Breast epithelium (tissue), 4 donors: Measurements from ENCODE around the gene GABARAPL2. TPM values are rescaled to one million over a fixed set of nuclear protein-coding genes. Genes with fewer than 3 reads are reported as not detected.
"Not testable (repeated sequence)": the region's sequence is repeated elsewhere in the genome, so short reads cannot be mapped to it uniquely, and the experiment has no call there.

ENCODE experiments used
- DNase-seq, 2 donors: peaks; one replicate each; pipeline ENCODE4 v3.0.0-alpha.2; 2019; ENCODE audit warnings: low spot score in 2 of 2
- H3K27ac ChIP-seq, 2 donors: fragments of 200-600 bp; sonication (generic) in 1 of 2; one replicate each; pipeline ENCODE4 v1.5.1; 2016 to 2019; ENCODE audit warnings: mild to moderate bottlenecking in 1 of 2
- H3K27me3 ChIP-seq, 2 donors: fragments of 200-600 bp; sonication (generic) in 1 of 2; one replicate each; pipeline versions ENCODE4 v1.5.1 to v1.6.0; 2017 to 2019; ENCODE audit warnings: control low read depth in 1 of 2, mild to moderate bottlenecking in 1 of 2
- H3K36me3 ChIP-seq: fragments of 200-600 bp; one replicate; pipeline ENCODE4 v1.5.1; 2019
- H3K4me1 ChIP-seq, 2 donors: fragments of 200-600 bp; sonication (generic); one replicate each; pipeline ENCODE4 v1.5.1; 2016 to 2019; ENCODE audit warnings: control low read depth in 1 of 2
- H3K4me3 ChIP-seq, 3 donors: fragments of 200-600 bp; sonication (generic); 1 replicate in 2 of 3; 2 replicates in 1 of 3; pipeline ENCODE4 v1.5.1; 2016 to 2019; ENCODE audit warnings: mild to moderate bottlenecking in 3 of 3, moderate library complexity in 2 of 3
- H3K9me3 ChIP-seq, 2 donors: fragments of 200-600 bp; sonication (generic) in 1 of 2; one replicate each; pipeline ENCODE4 v1.5.1; 2016 to 2019; ENCODE audit warnings: control low read depth in 1 of 2
- CTCF ChIP-seq, 3 donors: fragments of 450-650 bp; IDR thresholded peaks; one replicate each; pipeline ENCODE4 v1.5.1; 2016 to 2017; ENCODE audit warnings: antibody characterized with exemption in 3 of 3, mild to moderate bottlenecking in 3 of 3, moderate library complexity in 3 of 3
- POLR2A ChIP-seq: fragments of 450-650 bp; IDR thresholded peaks from one replicate; pipeline ENCODE4 v1.6.1; 2016; ENCODE audit warnings: antibody characterized with exemption, mild to moderate bottlenecking, moderate library complexity
- POLR2AphosphoS5 ChIP-seq, 3 donors: sonication (generic); formaldehyde crosslinking; IDR thresholded peaks; one replicate each; pipeline ENCODE4 v1.6.1; 2017; ENCODE audit warnings: antibody characterized with exemption in 3 of 3
- intact Hi-C: fragments of 100-400 bp; cut with DNase I; formaldehyde crosslinking; loops from one replicate; pipeline ENCODE4 v1.15.1; 2023; ENCODE audit warnings: low total_unique reads
- total RNA-seq, 3 donors: library from RNA; depleted of rRNA; stranded (reverse); fragments of >200 nt; gene quantifications; one replicate each; pipeline ENCODE4 v1.1.0, GENCODE V29; 2016

GABARAPL2 gene
- total RNA-seq, 3 donors from 2014 or later = 95.2 to 128 (median 104) TPM

- no peak overlapping the region for H3K4me3 ChIP-seq
- no peaks in the 10 kb centered on the region for H3K9me3 ChIP-seq
- TF ChIP-seq POLR2A = no peak
- no peak for TF ChIP-seq CTCF (IDR thresholded peaks at IDR 0.05)
- no peak for TF ChIP-seq POLR2AphosphoS5 (IDR thresholded peaks at IDR 0.05)
- DNase-seq = no peak
- no peaks in the 10 kb centered on the region for H3K27me3 ChIP-seq
- H3K36me3 ChIP-seq = no peaks in the 10 kb centered on the region
- H3K27ac ChIP-seq = no peak overlapping the region
- intact Hi-C loops = no loop called here
- no peaks in the 10 kb centered on the region for H3K4me1 ChIP-seq
These were observed 30.9 kb upstream of the GABARAPL2 start for GRCh38 chr16:75535211-75535843.

DNA sequence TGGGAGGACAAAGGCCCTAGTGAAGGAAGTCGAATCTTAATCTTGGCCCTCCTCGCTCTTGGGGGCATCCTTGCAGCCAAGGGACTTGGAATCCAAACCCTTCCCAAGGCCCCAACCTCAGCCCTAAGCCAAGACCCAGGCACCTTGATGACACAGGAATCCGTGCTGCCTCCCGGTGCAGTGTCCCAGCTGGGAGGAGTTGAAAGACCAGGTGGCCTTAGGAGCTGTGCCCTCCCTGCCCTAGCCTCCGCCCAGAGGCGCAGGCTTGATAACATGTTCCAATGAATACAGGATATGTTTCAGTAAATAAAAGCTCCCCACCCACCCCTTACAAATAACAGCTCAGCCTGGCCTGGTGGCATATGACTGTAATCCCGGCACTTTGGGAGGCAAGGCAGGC lies 30.3 kb upstream of the GABARAPL2 start, which contains the start of gene CHST5:
TSS of gene CHST5 (minus strand) at position 208 of the 400 bp plus-strand sequence. CDS start 5,724 bp downstream, outside the sequence.
- DNase-seq = no peak

DNA sequence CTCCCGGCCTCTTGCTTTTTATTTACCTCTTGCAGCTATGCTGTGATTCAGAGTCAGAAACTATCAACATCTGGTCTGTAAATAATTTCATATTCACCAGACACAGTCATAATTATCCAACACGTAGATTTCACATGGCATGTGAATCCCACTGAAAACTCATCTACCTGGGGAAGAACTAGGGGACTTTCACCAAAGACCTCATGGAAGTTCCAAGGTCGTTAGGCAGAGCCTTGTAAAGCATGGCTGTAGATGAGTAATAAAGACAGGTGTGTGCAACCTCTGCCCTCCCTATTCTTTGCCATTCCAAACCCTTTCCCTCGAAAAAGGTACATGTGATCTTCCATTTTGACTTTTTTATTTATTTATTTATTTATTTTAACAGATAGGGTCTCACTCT lies 28.4 kb upstream of the GABARAPL2 start:
- Histone ChIP-seq H3K27ac (no peak overlapping the region), H3K4me1 (no peaks in the 10 kb centered on the region), H3K36me3 (no peaks in the 10 kb centered on the region), H3K9me3 (no peaks in the 10 kb centered on the region), H3K4me3 (no peak overlapping the region), H3K27me3 (no peaks in the 10 kb centered on the region)
- no peak for TF ChIP-seq CTCF (IDR thresholded peaks at IDR 0.05)
- no peak for TF ChIP-seq POLR2AphosphoS5 (IDR thresholded peaks at IDR 0.05)
- no peak for TF ChIP-seq POLR2A
- intact Hi-C loops = no loop called here
- no peak for DNase-seq

More for the DNA sequence above, 30.3 kb upstream of the GABARAPL2 start, which contains the start of gene CHST5:
- no peaks in the 10 kb centered on the region for H3K27me3 ChIP-seq
- no peak for TF ChIP-seq POLR2AphosphoS5 (IDR thresholded peaks at IDR 0.05)
- no peak for TF ChIP-seq POLR2A
- TF ChIP-seq CTCF (IDR thresholded peaks at IDR 0.05) = no peak
- H3K36me3 ChIP-seq = no peaks in the 10 kb centered on the region
- no peak within 1 kb of the TSS for H3K4me3 ChIP-seq
- H3K4me1 ChIP-seq = no peaks in the 10 kb centered on the region
- no peaks in the 10 kb centered on the region for H3K9me3 ChIP-seq
- H3K27ac ChIP-seq = no peak within 1 kb of the TSS
- intact Hi-C loops = no loop called here

DNA sequence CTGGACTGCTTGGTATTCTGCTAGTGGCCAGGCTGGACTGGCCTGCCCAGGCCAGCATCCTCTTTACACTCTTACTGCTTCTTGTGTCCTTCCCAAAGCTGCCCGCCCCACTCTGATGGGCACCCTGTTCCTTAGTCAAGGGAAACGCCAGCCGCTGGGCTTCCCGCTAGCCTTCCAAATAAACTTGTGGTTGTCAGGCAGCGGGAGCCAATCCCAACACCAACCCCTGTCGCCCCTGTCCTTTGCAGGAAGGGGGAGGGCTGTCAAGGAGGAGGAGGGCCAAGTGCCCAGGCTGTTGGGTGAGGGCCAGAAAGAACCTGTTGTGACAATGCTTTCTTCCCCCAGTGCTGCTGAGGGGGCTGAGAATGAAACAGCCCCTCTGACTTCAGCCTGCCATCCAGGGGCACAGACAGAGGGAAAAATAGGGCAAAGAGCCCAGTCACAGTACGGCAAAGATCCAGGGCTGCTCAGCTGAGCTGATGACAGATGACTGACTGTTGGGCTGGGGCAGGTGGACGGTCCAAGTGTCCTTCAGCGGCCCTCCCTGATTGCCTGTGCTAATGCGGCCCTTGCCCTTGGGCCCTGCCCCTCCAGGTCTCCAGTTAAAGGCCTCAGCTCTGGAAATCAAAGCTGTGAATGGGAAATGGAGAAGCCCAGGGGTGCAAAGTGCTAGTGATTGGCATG lies 27.2 kb upstream of the GABARAPL2 start:
- DNase-seq, H3K9me3 ChIP-seq, H3K27me3 ChIP-seq, H3K4me3 ChIP-seq, intact Hi-C loops, H3K4me1 ChIP-seq, H3K27ac ChIP-seq, H3K36me3 ChIP-seq: not testable (repeated sequence)

DNA sequence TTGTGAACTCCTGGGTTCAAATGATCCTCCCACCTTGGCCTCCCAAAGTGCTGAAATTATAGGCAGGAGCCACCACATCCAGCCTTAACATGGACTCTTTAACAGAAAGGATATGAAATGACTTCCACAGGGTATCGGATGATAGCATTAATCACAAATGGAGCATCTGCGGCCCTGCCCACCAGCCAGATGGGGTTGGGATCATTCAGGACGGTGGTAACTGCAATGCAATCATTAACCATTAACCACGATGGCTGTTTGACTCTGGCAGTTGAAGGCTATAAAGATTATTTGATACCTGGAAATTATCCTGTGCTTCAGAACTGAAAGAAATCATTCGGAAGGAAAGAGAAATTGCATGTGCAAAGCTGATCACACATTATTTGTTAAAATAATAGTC lies 24.9 kb upstream of the GABARAPL2 start:
- Histone ChIP-seq H3K4me3 (no peak overlapping the region), H3K27me3 (no peaks in the 10 kb centered on the region), H3K36me3 (no peaks in the 10 kb centered on the region), H3K9me3 (no peaks in the 10 kb centered on the region), H3K27ac (no peak overlapping the region), H3K4me1 (no peaks in the 10 kb centered on the region)
- TF ChIP-seq POLR2AphosphoS5 (IDR thresholded peaks at IDR 0.05) (no peak), CTCF (IDR thresholded peaks at IDR 0.05) (no peak)
- DNase-seq = no peak
- intact Hi-C loops = no loop called here

DNA sequence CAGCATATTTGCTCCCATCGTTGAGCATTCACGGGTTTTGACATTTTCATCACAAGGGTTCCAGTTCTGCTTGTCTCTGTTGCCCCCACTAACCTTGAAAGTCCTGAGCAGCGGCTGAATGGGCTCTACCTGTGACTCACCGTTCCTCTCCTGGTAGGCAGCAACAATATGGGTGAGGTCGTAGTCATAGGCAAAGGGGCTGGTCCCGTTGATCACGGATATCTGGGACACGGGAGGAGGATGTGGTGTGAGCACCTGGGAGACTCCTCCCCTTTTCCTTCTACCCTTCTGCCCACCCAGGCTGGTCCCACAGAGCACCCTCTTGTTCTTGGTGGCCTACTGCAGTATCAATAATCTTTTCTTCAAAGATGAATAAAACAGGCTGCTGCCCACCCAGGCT lies 23.7 kb upstream of the GABARAPL2 start:
- intact Hi-C loops, H3K36me3 ChIP-seq, H3K27ac ChIP-seq, DNase-seq, H3K9me3 ChIP-seq, H3K27me3 ChIP-seq, H3K4me1 ChIP-seq, H3K4me3 ChIP-seq: not testable (repeated sequence)

GRCh38 chr16:75545879-75546278 lies 20.3 kb upstream of the GABARAPL2 start:
- intact Hi-C loops = loop anchor here (2.0 kb wide), 1 partner anchor 73 kb away; no protein-coding TSS in a partner anchor
- H3K27ac ChIP-seq = not testable (repeated sequence)

More at GRCh38 chr16:75545879-75546278, 20.3 kb upstream of the GABARAPL2 start:
- DNase-seq, H3K27me3 ChIP-seq, H3K4me1 ChIP-seq, H3K36me3 ChIP-seq, H3K4me3 ChIP-seq, H3K9me3 ChIP-seq: not testable (repeated sequence)
